ENCODE results near the gene DIPK1A.

GRCh38 chr1:92953491-92953890 lies 7.8 kb downstream of the DIPK1A start:
- TF ChIP-seq CTCF (IDR thresholded peaks at IDR 0.05; ENCODE audit: low read depth, low read length) (no peak), MAX (IDR thresholded peaks at IDR 0.05; ENCODE audit: low read depth, low read length) (no peak), POLR2A (IDR thresholded peaks at IDR 0.05; ENCODE audit: extremely low read depth, insufficient read length) (no peak), MYC (IDR thresholded peaks at IDR 0.05; ENCODE audit: low read depth, low read length) (no peak)

All from NB4 (cell line).